Left colon (tissue), 2 donors: ENCODE data around the gene PTPA. TPM values are rescaled to one million over a fixed set of nuclear protein-coding genes. Genes with fewer than 3 reads are reported as not detected.
"Not testable (repeated sequence)": the region's sequence is repeated elsewhere in the genome, so short reads cannot be mapped to it uniquely, and the experiment has no call there.

Experiments used
- ATAC-seq: fragments of 200-7000 bp; cut with Tn5 transposase; one replicate; pipeline ENCODE4 v1.9.1; 2020; ENCODE audit warnings: mild to moderate bottlenecking, moderate library complexity
- DNase-seq, 2 donors: peaks; one replicate each; pipeline ENCODE4 v3.0.0-alpha.2; 2020
- intact Hi-C, 2 donors: fragments of 100-400 bp; cut with DNase I in 1 of 2; cut with micrococcal nuclease in 1 of 2; formaldehyde crosslinking; loops; one replicate each; pipeline versions ENCODE4 v1.11.2 to v1.14.0; 2022; cut with DNase I, micrococcal nuclease
- total RNA-seq, 2 donors: library from RNA; stranded (reverse); fragmentation: NEBNext Ultra II Directional; extraction: Animal tissue kit (Norgen Biotek cat#: 25700); gene quantifications; one replicate each; pipeline ENCODE4 v1.2.1, GENCODE V29; 2021
- donor health status: DM: no; HTN: no; CAD: no.
- donor health status: DM: yes; HTN: yes; CAD: no.

The PTPA gene
- total RNA-seq, 2 donors from 2014 or later, result 90.8 to 91.9 TPM

- intact Hi-C loops, result loop anchor here (10.0 kb wide), 2 partner anchors 342 to 352 kb away; no protein-coding TSS in a partner anchor
- DNase-seq, result peak; percentile 85 to 89
- peak; percentile 56 for ATAC-seq
These were observed 32.1 kb downstream of the PTPA start for GRCh38 chr9:129143031-129143927.

- DNase-seq (no peak), ATAC-seq (no peak)
- intact Hi-C loops, result loop anchor here (10.0 kb wide), 2 partner anchors 339 to 349 kb away; no protein-coding TSS in a partner anchor
These were observed 34.1 kb downstream of the PTPA start for GRCh38 chr9:129145316-129145715.

- peak in 1 of 2 donors; percentile 28 for DNase-seq
- ATAC-seq, result peak; percentile 21
- intact Hi-C loops, result loop anchor here (10.0 kb wide), 2 partner anchors 339 to 349 kb away; no protein-coding TSS in a partner anchor
These were observed 34.7 kb downstream of the PTPA start for GRCh38 chr9:129145841-129146292.

- DNase-seq (no peak), ATAC-seq (no peak)
- intact Hi-C loops, result loop anchor here (10.0 kb wide), 2 partner anchors 338 to 348 kb away; no protein-coding TSS in a partner anchor
These were observed 35.3 kb downstream of the PTPA start for GRCh38 chr9:129146441-129146941.

- DNase-seq (no peak), ATAC-seq (no peak)
- intact Hi-C loops, result loop anchor here (10.0 kb wide), 2 partner anchors 336 to 346 kb away; no protein-coding TSS in a partner anchor
These were observed 37.4 kb downstream of the PTPA start for GRCh38 chr9:129148463-129149204.

GRCh38 chr9:129149442-129149841, 38.2 kb downstream of the PTPA start:
- DNase-seq (no peak), ATAC-seq (no peak)
- intact Hi-C loops, result loop anchor here (10.0 kb wide), 2 partner anchors 335 to 345 kb away; no protein-coding TSS in a partner anchor

GRCh38 chr9:129150122-129150521, 38.9 kb downstream of the PTPA start:
- DNase-seq (no peak), ATAC-seq (no peak)
- intact Hi-C loops, result no loop called here

GRCh38 chr9:129150672-129151211, 39.5 kb downstream of the PTPA start:
- no peak for ATAC-seq
- intact Hi-C loops, result no loop called here
- no peak for DNase-seq

- intact Hi-C loops, result no loop called here
- no peak for DNase-seq
These were observed 40.3 kb downstream of the PTPA start for GRCh38 chr9:129151469-129151868.

GRCh38 chr9:129154866-129155477, 43.8 kb downstream of the PTPA start:
- no peak for ATAC-seq
- intact Hi-C loops, result no loop called here
- no peak for DNase-seq

More at GRCh38 chr9:129151469-129151868, 40.3 kb downstream of the PTPA start:
- no peak for ATAC-seq

- ATAC-seq, result no peak
- DNase-seq, result no peak
- intact Hi-C loops, result no loop called here
These were observed 44.9 kb downstream of the PTPA start for GRCh38 chr9:129156163-129156562.

- intact Hi-C loops, result no loop called here
- DNase-seq, result no peak
- ATAC-seq, result no peak
These were observed 49.7 kb downstream of the PTPA start for GRCh38 chr9:129160712-129161533.

GRCh38 chr9:129161534-129161837, 50.3 kb downstream of the PTPA start:
- ATAC-seq (no peak), DNase-seq (no peak)
- intact Hi-C loops, result no loop called here

GRCh38 chr9:129162497-129163197, 51.4 kb downstream of the PTPA start:
- ATAC-seq, result no peak

GRCh38 chr9:129163198-129163670, 52.0 kb downstream of the PTPA start:
- ATAC-seq, intact Hi-C loops, DNase-seq: not testable (repeated sequence)

More at GRCh38 chr9:129162497-129163197, 51.4 kb downstream of the PTPA start:
- intact Hi-C loops, result no loop called here
- DNase-seq, result no peak

GRCh38 chr9:129163753-129164152, 52.5 kb downstream of the PTPA start:
- ATAC-seq, result no peak

More at GRCh38 chr9:129163753-129164152, 52.5 kb downstream of the PTPA start:
- no peak for DNase-seq
- intact Hi-C loops, result no loop called here
